Immature natural killer cell (primary cell): Measurements from ENCODE around the gene GPC6. TPM values are rescaled to one million over a fixed set of nuclear protein-coding genes. Genes with fewer than 3 reads are reported as not detected.

Experiments used
- DNase-seq, 3 donors: peaks; one replicate each; pipeline ENCODE4 v3.0.0; 2022; ENCODE audit warnings: mixed read lengths in 1 of 3
- H3K27ac Mint-ChIP-seq, 6 donors: one replicate each; pipeline ENCODE4 v1.8.0; 2020; ENCODE audit warnings: mixed read lengths in 6 of 6, mild to moderate bottlenecking in 5 of 6, inconsistent platforms in 4 of 6, moderate library complexity in 3 of 6
- H3K27me3 Mint-ChIP-seq, 3 donors: one replicate each; pipeline ENCODE4 v1.8.0; 2020 to 2021; ENCODE audit warnings: low read depth in 3 of 3, mild to moderate bottlenecking in 3 of 3, mixed read lengths in 3 of 3, moderate library complexity in 3 of 3, inconsistent platforms in 1 of 3
- H3K36me3 Mint-ChIP-seq, 3 donors: one replicate each; pipeline ENCODE4 v1.8.0; 2020; ENCODE audit warnings: mixed read lengths in 3 of 3, inconsistent platforms in 2 of 3, mild to moderate bottlenecking in 2 of 3
- H3K4me1 Mint-ChIP-seq, 2 donors: one replicate each; pipeline ENCODE4 v1.8.0; 2020; ENCODE audit warnings: inconsistent platforms in 2 of 2, mild to moderate bottlenecking in 2 of 2, mixed read lengths in 2 of 2, moderate library complexity in 1 of 2
- H3K4me3 Mint-ChIP-seq, 5 donors: one replicate each; pipeline ENCODE4 v1.8.0; 2020; ENCODE audit warnings: mild to moderate bottlenecking in 5 of 5, mixed read lengths in 5 of 5, inconsistent platforms in 3 of 5, moderate library complexity in 3 of 5
- H3K9me3 Mint-ChIP-seq, 6 donors: one replicate each; pipeline ENCODE4 v1.8.0; 2020; ENCODE audit warnings: mild to moderate bottlenecking in 6 of 6, mixed read lengths in 6 of 6, inconsistent platforms in 4 of 6, moderate library complexity in 3 of 6
- polyA plus RNA-seq, 3 donors: library from polyadenylated mRNA; unstranded; fragments of 300-500 nt; fragmentation: Illumina TruSeq; gene quantifications; one replicate each; pipeline ENCODE4 v1.2.3, GENCODE V29; 2021

The GPC6 gene
- polyA plus RNA-seq, 3 donors from 2014 or later: not detected

DNA sequence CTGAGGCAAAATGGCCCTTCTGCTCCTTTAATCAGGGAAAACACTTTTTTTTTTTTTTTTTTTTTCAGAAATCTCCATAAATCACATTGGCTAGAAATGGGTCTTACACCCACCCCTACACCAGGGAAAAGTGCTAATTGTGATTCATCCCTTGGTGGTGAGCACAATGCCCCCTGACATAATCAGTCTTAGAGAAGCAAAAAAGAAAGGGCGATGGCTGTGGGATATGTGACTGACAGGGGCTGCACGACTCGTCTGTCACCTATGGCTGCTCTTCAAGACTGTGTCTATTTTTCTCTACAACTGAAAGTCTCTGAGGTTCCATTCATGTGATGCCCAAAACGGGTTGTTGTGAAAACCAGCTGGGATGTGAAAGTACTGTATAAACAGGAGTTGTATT, 3.6 kb upstream of the GPC6 start:
- Mint-ChIP-seq H3K4me3 (no peak overlapping the region), H3K27ac (no peak overlapping the region), H3K4me1 (no peaks in the 10 kb centered on the region), H3K27me3 (peaks cover 3 to 8% (median 7%) of the 10 kb centered on the region in 3 donors), H3K36me3 (peaks cover 0 to 8% (median 3%) of the 10 kb centered on the region in 3 donors), H3K9me3 (peaks cover 2 to 33% (median 5%) of the 10 kb centered on the region in 6 donors)
- DNase-seq: no peak

DNA sequence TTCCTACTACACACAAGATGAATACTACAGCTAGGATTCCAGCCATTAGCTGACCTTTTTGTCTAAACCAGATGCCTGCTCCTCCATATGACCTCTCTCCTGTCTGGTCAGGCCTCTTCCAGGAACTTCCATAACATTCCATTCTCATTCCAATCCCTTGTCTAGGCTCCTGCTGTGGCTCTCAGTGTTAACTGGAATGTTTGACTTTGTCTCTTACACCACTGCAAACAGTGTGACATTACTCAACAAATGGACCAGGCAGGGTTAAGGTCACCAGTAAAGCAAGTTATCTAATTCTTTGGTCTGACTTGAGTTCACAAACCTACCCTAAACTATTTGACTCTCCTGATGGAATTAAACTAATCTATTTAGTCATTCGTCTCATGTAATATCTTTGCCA, 2.1 kb upstream of the GPC6 start:
- H3K4me1 Mint-ChIP-seq: no peaks in the 10 kb centered on the region
- peaks cover 4 to 12% (median 11%) of the 10 kb centered on the region in 3 donors for H3K27me3 Mint-ChIP-seq
- H3K36me3 Mint-ChIP-seq: peaks cover 0 to 8% (median 3%) of the 10 kb centered on the region in 3 donors
- peaks cover 2 to 39% (median 13%) of the 10 kb centered on the region in 6 donors for H3K9me3 Mint-ChIP-seq
- no peak overlapping the region for H3K27ac Mint-ChIP-seq
- no peak overlapping the region for H3K4me3 Mint-ChIP-seq
- no peak for DNase-seq

DNA sequence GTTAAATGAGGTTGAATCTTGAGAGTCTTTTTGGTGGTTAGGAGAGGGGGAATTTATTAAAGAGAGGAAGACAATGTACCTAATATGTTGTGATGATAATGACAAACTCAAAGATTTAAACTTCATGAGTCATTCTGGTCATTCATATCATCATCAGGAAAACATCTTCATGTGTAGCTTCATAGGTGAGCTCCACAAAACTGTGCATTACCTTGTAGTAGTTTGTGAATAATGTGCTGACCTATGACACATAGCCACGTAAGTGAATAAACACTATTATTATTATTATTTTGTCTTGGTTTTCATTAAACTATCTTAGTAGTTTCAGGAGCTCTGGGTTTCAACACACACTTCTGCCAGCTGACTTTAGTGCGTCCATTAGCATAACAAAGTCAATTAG, 997 bp upstream of the GPC6 start:
- Mint-ChIP-seq H3K27ac (no peak overlapping the region), H3K9me3 (peaks cover 2 to 39% (median 13%) of the 10 kb centered on the region in 6 donors), H3K36me3 (peaks cover 0 to 8% (median 3%) of the 10 kb centered on the region in 3 donors), H3K27me3 (peaks cover 6 to 12% (median 11%) of the 10 kb centered on the region in 3 donors), H3K4me1 (no peaks in the 10 kb centered on the region), H3K4me3 (no peak overlapping the region)
- DNase-seq: no peak

DNA sequence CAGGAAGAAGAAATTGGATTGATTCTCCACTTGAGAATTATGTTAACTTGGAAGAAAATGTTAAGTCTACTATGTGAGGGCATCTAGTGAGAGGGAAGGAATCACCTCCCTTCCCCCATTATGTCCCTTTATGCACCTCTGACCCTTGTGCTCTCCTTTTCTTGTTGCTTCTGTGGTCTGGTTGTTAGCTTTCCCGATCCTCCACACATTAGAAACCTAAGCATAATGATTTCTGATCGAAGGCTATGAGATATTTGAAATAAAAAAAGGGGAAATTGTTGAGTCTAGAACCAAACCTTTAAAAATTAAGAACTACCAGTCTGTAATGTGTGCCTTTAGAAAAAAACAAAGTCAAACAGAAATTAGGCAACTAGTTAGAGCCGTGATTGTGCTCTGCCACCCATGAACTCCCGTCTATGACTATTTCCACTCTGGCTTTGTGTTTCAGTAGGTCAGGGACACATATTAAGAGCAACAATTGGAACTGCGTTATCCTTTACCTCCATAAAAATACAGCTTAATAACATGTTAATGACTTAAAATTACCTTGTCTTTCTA, 463 bp upstream of the GPC6 start:
- Mint-ChIP-seq H3K9me3 (peaks cover 2 to 39% (median 13%) of the 10 kb centered on the region in 6 donors), H3K4me3 (no peak overlapping the region), H3K27ac (no peak overlapping the region), H3K27me3 (peaks cover 6 to 12% (median 11%) of the 10 kb centered on the region in 3 donors), H3K4me1 (no peaks in the 10 kb centered on the region), H3K36me3 (peaks cover 0 to 8% (median 3%) of the 10 kb centered on the region in 3 donors)
- DNase-seq: no peak

DNA sequence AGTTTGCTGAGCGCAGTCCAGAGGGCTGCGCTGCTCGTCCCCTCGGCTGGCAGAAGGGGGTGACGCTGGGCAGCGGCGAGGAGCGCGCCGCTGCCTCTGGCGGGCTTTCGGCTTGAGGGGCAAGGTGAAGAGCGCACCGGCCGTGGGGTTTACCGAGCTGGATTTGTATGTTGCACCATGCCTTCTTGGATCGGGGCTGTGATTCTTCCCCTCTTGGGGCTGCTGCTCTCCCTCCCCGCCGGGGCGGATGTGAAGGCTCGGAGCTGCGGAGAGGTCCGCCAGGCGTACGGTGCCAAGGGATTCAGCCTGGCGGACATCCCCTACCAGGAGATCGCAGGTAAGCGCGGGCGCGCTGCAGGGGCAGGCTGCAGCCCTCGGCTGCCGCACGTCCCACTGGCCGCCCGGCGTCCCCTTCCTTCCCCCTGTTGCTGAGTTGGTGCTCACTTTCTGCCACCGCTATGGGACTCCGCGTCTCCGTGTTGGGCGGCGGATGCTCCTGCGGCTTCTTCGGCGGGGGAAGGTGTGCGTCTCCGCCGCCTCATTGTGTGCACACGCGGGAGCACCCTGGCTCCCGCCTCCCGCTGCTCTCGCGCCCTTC, 772 bp downstream of the GPC6 start:
- Mint-ChIP-seq H3K27ac (no peak overlapping the region), H3K27me3 (peaks cover 8 to 12% (median 11%) of the 10 kb centered on the region in 3 donors), H3K4me3 (no peak overlapping the region), H3K4me1 (no peaks in the 10 kb centered on the region), H3K36me3 (peaks cover 0 to 8% (median 3%) of the 10 kb centered on the region in 3 donors), H3K9me3 (peaks cover 2 to 39% (median 13%) of the 10 kb centered on the region in 6 donors)
- no peak for DNase-seq

DNA sequence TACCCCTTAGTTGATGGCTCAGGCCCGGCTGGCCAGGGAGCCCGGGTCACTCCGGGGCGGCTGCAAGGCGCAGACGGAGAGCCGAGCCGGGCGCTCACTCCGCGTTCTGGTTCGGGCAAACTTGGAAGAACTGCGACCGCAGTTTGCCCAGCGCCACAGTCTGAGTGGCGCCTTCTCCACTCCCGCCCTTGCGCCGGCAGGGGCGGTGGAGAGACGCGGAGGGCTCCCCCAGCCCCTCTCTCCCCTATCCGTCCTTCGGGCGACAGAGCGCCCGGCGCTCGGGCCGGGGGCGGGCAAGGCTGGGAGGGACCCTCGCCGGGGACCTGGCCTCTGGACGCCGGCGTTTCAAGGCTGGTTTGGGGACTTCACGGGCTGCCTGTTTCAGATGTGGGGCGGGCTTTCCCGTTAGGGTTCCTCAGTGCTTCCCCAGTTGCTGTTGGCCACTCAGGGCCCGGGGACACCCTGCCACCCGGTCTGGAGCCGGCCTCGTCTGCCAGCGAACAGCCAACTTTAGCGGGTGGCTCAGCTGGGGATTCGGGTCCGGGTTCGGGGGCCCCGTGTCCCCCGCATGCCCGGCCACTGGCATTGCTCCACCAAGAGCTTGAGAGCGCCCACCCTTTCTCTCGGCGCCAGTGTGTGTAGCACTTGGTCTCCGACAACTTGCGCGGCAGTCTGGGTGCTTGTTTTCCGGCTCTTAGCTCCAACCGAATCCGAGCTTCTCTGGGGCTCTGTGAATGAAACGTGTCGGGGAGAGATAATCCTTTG, 1.5 kb downstream of the GPC6 start:
- no peak for DNase-seq
- H3K9me3 Mint-ChIP-seq: peaks cover 2 to 39% (median 13%) of the 10 kb centered on the region in 6 donors
- H3K4me1 Mint-ChIP-seq: no peaks in the 10 kb centered on the region
- H3K27me3 Mint-ChIP-seq: peaks cover 8 to 12% (median 11%) of the 10 kb centered on the region in 3 donors
- H3K4me3 Mint-ChIP-seq: no peak overlapping the region
- peaks cover 0 to 8% (median 3%) of the 10 kb centered on the region in 3 donors for H3K36me3 Mint-ChIP-seq
- H3K27ac Mint-ChIP-seq: no peak overlapping the region

DNA sequence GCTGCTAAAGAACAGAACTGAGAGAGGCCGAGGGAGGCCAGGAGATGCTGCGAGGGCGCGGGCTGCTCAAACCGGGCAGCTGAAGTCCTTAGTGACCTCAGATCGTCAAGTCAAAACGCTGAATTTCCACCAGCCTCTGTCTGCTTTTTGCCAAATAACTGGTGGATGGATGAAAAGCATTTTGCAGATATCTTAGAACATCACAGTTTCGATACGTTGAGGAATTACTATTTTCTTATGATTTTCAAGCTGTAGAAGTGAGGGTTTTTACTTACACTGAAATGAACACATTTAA, 2.0 kb downstream of the GPC6 start:
- Mint-ChIP-seq H3K9me3 (peaks cover 2 to 39% (median 13%) of the 10 kb centered on the region in 6 donors), H3K27me3 (peaks cover 8 to 12% (median 11%) of the 10 kb centered on the region in 3 donors), H3K4me1 (no peaks in the 10 kb centered on the region), H3K4me3 (no peak overlapping the region), H3K27ac (no peak overlapping the region), H3K36me3 (peaks cover 0 to 8% (median 3%) of the 10 kb centered on the region in 3 donors)
- no peak for DNase-seq

DNA sequence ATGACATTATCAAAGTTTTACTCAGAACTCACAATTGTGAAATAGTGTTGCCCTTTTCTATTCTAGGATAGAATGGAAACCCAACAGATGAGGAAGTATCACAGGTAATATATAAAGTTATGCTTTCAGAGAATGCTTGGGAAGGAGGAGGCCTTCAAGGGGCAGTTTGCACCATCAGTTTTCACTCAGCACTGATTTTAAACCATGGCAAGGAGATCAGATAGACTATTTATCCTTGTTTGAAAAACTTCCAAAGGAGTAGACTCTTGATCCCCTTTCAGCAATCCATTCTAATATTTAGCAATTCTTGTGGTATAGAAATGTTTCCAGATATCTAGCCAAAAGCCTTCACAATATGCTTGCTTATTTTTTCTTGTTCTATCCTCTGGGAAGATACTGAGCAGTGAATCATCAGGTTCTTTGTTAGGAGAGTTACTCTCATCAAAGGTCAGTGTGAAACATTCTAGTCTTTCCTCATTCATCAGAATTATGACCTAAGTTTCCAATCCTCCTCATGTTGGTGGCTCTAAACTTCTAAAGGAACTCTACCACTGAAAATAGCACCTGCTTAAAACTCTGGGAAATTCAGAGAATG, 3.8 kb downstream of the GPC6 start:
- Mint-ChIP-seq H3K4me3 (no peak overlapping the region), H3K9me3 (peaks cover 2 to 32% (median 16%) of the 10 kb centered on the region in 6 donors), H3K27me3 (peaks cover 8 to 12% (median 8%) of the 10 kb centered on the region in 3 donors), H3K27ac (no peak overlapping the region), H3K36me3 (peaks cover 0 to 3% (median 3%) of the 10 kb centered on the region in 3 donors), H3K4me1 (no peaks in the 10 kb centered on the region)
- no peak for DNase-seq

DNA sequence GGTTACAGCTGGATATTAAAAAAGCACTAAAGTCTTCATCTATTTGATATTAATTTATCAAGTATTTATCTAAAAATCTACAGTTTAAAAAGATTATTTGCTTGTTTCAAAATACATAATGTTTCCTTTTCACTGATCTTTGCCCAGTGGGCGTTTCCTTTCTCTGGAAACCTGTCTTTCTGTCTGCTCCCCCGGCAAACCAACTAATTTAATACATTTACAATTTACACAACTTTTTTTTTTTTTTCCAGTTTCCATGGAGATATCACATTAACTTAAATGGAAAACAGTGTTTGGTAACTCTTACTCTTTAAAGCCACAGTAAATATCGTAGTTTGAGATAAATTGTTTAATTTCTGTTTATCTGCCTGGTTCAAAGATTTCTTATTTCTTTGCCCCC, 5.3 kb downstream of the GPC6 start:
- Mint-ChIP-seq H3K4me3 (no peak overlapping the region), H3K27me3 (peaks cover 3 to 9% (median 5%) of the 10 kb centered on the region in 3 donors), H3K9me3 (peaks cover 3 to 27% (median 14%) of the 10 kb centered on the region in 6 donors), H3K4me1 (no peaks in the 10 kb centered on the region), H3K36me3 (no peaks in the 10 kb centered on the region), H3K27ac (no peak overlapping the region)
- no peak for DNase-seq

DNA sequence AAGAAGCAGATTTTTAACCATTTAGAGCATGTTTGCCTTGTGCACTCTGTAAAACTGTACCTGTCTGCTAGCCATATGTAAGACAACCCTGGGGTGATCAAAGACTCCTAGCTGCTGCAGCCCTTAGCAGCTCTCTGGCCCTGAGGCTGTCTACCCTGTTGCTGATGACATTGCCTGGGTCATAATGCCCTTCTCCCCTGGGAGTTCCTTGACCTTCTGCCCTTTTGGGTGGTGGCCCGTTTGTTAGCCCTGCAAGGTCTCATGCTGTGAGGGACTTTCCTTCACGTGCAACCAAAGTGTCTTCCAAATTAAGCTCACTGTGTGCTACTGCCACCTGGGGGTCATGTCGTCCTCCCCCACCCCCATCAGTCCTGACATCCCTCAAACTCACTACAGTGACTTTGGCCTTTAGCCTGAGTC, 7.4 kb downstream of the GPC6 start:
- H3K9me3 Mint-ChIP-seq: peaks cover 12 to 29% (median 18%) of the 10 kb centered on the region in 6 donors
- no peak for DNase-seq
- no peaks in the 10 kb centered on the region for H3K4me1 Mint-ChIP-seq
- H3K4me3 Mint-ChIP-seq: no peak overlapping the region
- no peak overlapping the region for H3K27ac Mint-ChIP-seq
- peaks cover 0 to 4% (median 3%) of the 10 kb centered on the region in 3 donors for H3K27me3 Mint-ChIP-seq
- peaks cover 0 to 5% (median 0%) of the 10 kb centered on the region in 3 donors for H3K36me3 Mint-ChIP-seq

DNA sequence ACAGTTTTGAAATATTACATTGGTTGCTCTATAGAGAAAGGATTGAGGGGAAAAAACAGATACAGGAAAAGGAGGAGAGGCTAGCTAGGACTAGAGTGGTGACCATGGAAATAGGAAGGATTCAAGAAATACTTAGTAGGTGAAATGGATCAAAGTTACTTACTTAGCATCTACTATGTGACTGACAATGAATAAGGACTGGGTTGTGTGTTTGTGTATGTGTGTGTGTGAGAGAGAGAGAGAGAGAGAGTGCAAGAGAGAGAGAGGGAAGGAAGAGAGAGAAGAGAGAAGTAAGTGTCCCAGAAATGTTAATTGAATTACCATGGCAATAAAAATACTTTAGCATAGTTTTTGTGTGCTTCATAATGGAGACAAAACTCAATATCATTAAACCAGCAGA, 7.9 kb downstream of the GPC6 start:
- H3K36me3 Mint-ChIP-seq: peaks cover 0 to 6% (median 0%) of the 10 kb centered on the region in 3 donors
- no peak overlapping the region for H3K27ac Mint-ChIP-seq
- H3K27me3 Mint-ChIP-seq: peaks cover 0 to 4% (median 0%) of the 10 kb centered on the region in 3 donors
- H3K4me1 Mint-ChIP-seq: no peaks in the 10 kb centered on the region
- peaks cover 15 to 31% (median 19%) of the 10 kb centered on the region in 6 donors for H3K9me3 Mint-ChIP-seq
- no peak overlapping the region for H3K4me3 Mint-ChIP-seq
- DNase-seq: no peak

DNA sequence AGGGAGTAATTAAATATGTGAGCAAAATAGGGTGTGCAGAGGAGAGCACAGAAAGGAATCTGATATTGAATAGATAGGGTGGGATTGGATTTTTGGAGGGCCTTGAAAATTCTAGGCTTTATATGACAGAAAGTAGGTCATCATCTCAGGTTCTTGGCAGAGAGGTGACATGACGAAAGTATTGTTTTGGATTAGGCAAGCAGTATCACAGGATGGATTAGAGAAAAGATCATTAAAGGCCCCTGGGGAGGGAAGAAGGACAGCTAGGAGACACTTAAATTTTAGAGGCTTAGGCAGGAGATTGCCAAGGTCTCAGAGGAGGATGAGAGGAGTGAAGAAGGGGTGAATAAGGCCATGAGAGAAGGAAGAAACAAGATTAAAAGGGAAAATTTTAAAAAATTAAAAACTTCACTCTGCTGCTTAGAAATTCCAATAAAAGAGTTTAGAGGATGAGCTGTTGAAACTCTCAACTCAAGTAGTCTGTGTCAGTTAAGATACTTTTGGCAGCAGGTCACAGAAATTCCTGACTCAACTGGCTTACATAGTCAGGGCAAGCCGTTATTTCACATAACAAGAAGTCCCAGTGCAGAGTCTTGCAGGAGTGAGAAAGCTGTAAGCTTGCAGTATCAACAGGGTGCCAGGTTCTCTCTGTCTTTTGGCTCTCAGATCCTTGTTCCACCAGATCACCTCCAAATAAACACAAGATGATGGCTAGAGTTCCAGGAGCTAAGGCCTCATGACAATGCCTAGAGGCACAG, 8.8 kb downstream of the GPC6 start:
- Mint-ChIP-seq H3K4me1 (no peaks in the 10 kb centered on the region), H3K9me3 (peaks cover 17 to 39% (median 21%) of the 10 kb centered on the region in 6 donors), H3K27me3 (peaks cover 0 to 2% (median 0%) of the 10 kb centered on the region in 3 donors), H3K4me3 (no peak overlapping the region), H3K36me3 (peaks cover 0 to 6% (median 0%) of the 10 kb centered on the region in 3 donors), H3K27ac (no peak overlapping the region)
- no peak for DNase-seq

DNA sequence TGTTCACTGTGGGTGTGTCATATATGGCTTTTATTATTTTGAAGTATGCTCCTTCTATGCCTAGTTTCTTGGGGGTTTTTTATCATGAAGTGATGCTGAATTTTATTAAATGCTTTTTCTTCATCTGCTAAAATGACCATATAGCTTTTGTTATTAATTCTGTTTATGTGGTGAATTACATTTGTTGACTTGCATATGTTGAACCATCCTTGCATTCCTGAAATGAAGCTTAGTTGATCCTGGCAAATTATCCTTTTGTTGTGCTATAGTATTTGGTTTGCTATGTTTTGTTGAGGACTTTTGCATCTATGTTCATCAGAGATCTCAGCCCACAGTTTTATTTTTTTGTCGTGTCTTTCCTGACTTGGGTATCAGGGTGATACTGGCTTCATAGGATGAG, 12.1 kb downstream of the GPC6 start:
- no peak overlapping the region for H3K27ac Mint-ChIP-seq
- DNase-seq: no peak
- peaks cover 0 to 7% of the 10 kb centered on the region in 2 donors for H3K4me1 Mint-ChIP-seq
- no peaks in the 10 kb centered on the region for H3K27me3 Mint-ChIP-seq
- peaks cover 0 to 6% (median 4%) of the 10 kb centered on the region in 3 donors for H3K36me3 Mint-ChIP-seq
- peaks cover 19 to 54% (median 28%) of the 10 kb centered on the region in 6 donors for H3K9me3 Mint-ChIP-seq
- H3K4me3 Mint-ChIP-seq: no peak overlapping the region
